Choroid plexus epithelial cell (primary cell): Measurements from ENCODE around the gene DDTL.

Experiments
- DNase-seq: peaks from one replicate; pipeline ENCODE4 v3.0.0-alpha.2; 2010; ENCODE audit warnings: low read depth
- H3K4me3 ChIP-seq: 2 replicates; pipeline ENCODE4 v1.5.1; 2011; ENCODE audit warnings: low read depth, mild to moderate bottlenecking, control low read depth, low read length, moderate library complexity
- CTCF ChIP-seq: conservative IDR thresholded peaks from 2 replicates; pipeline ENCODE4 v1.5.1; 2011; ENCODE audit warnings: low read depth, mild to moderate bottlenecking, control low read depth, inconsistent platforms, low read length, moderate library complexity

The DDTL gene

DNA sequence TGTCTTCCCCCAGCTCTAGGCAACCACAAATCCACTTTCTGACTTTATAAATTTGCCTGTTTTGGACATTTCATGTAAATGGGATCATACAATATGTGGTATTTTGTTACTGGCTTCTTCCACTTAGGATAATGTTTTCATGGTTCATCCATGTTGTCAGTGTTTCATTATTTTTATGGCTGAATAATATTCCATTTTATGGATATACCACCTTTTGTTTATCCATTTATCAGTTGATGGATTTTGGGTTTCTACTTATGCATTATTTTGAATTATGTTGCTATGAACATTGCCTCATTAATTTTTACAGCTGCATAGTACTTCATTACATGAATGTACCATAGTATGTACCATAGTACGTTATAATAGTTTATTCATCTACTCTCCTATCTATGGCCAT is 49.5 kb downstream of the DDTL start:
- no peak for TF ChIP-seq CTCF
- DNase-seq, result no peak
- no peak overlapping the region for H3K4me3 ChIP-seq

DNA sequence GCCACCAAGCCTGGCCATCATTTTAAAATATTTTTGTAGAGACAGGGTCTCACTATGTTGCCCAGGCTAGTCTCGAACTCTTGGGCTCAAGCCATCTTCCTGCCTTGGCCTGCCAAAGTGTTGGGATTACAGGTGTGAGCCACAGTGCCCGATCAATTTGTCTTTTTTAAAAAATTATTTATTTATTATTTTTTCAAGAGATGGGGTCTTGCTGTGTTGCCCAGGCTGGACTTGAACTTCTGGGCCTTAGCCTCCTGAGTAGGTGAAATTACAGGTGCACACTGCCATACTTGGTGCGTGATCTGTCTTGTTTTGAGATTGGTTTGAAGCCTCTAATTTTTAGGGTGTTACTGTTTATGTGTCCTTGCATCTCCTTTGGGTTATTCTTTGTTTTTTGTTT is 54.6 kb downstream of the DDTL start:
- H3K4me3 ChIP-seq, result no peak overlapping the region
- DNase-seq, result no peak
- TF ChIP-seq CTCF, result no peak
